Muscle of leg (tissue), 11 donors: ENCODE data around the gene ASPN. TPM values are rescaled to one million over a fixed set of nuclear protein-coding genes. Genes with fewer than 3 reads are reported as not detected.
A peak's percentile ranks its signal among the peaks of the same experiment; 100 is the strongest.

Source experiments
- DNase-seq: peaks from one replicate; pipeline ENCODE4 v3.0.0; 2013
- H3K27ac ChIP-seq: one replicate; pipeline ENCODE4 v1.5.1; 2013; ENCODE audit warnings: mild to moderate bottlenecking, low read length, control low read depth
- H3K27me3 ChIP-seq: one replicate; pipeline ENCODE4 v1.6.1; 2013; ENCODE audit warnings: low read length; ENCODE audit not compliant: control insufficient read depth, insufficient read depth
- H3K36me3 ChIP-seq: one replicate; pipeline ENCODE4 v1.6.1; 2013; ENCODE audit warnings: low read length; ENCODE audit not compliant: control insufficient read depth, insufficient read depth
- H3K4me1 ChIP-seq: one replicate; pipeline ENCODE4 v1.6.1; 2013; ENCODE audit warnings: low read length; ENCODE audit not compliant: control insufficient read depth, insufficient read depth
- H3K4me3 ChIP-seq: one replicate; pipeline ENCODE4 v1.5.1; 2013; ENCODE audit warnings: low read length, control low read depth
- H3K9me3 ChIP-seq: replicated peaks from 2 replicates; pipeline ENCODE4 v1.6.1; 2013; ENCODE audit warnings: low read depth, low read length; ENCODE audit not compliant: control insufficient read depth
- WGBS: methylation state at CpG from one replicate; pipeline ENCODE4 v1.1.5; 2013; ENCODE audit warnings: missing lambda C conversion rate; ENCODE audit not compliant: insufficient coverage; 5-methylcytosine and 5-hydroxymethylcytosine counted together
- polyA plus RNA-seq, 8 donors: library from polyadenylated mRNA; unstranded; fragments of 120-200 nt; gene quantifications; one replicate each; pipeline versions ENCODE4 v1.2.1 to v1.2.3, GENCODE V29; 2013; ENCODE audit warnings: inconsistent platforms in 1 of 8, low replicate concordance in 1 of 8; ENCODE audit not compliant: insufficient read length in 8 of 8, insufficient read depth in 1 of 8
- total RNA-seq: library from RNA; stranded (reverse); fragments of 120-200 nt; gene quantifications from one replicate; pipeline ENCODE4 v1.2.4, GENCODE V29; 2013

The ASPN gene
- total and polyA plus RNA-seq, 9 donors = 147 to 546 (median 259) TPM

DNA sequence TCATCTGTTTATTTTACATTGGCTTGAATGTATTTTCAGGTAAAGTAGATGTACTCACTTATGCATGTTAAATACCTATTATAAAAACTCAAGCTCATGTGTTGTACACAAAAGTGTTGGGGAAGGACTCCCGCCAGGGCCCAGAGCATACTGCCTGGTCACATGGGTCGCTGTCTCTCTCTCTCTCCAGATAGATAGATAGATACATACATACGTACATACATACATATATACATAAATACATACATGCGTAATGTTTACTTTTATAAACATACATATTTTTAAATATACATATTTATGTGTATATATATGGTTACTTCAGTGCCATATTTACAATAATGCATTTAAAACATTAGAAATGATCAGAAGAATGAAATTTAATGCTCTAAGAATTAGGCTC lies 24.7 kb downstream of the ASPN start:
- DNase-seq = no peak
- no peak overlapping the region for H3K27ac ChIP-seq
- no peaks in the 10 kb centered on the region for H3K36me3 ChIP-seq
- no peaks in the 10 kb centered on the region for H3K27me3 ChIP-seq
- no peaks in the 10 kb centered on the region for H3K9me3 ChIP-seq
- H3K4me3 ChIP-seq = no peak overlapping the region
- no CpG with 5 or more reads among the region's 4 CpGs for WGBS
- no peaks in the 10 kb centered on the region for H3K4me1 ChIP-seq

DNA sequence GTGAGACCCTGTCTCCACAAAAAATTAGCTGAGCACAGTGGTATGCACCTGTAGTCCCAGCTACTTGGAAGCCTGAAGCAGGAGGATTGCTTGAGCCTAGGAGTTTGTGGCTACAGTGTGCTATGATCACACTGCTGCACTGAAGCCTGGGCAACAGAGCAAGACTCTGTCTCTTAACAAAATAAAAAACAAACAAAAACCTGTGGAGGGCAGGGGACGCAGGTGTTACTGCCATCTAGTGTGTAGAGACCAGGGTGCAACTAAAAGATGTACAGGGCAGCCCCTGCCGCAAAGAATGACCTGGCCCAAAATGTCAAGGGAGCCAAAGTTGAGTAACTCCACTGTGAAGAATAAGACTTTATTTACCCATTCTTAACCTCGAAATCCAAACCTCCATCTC lies 27.1 kb downstream of the ASPN start:
- Histone ChIP-seq H3K27me3 (no peaks in the 10 kb centered on the region), H3K4me3 (no peak overlapping the region), H3K4me1 (no peaks in the 10 kb centered on the region), H3K36me3 (no peaks in the 10 kb centered on the region), H3K9me3 (no peaks in the 10 kb centered on the region), H3K27ac (no peak overlapping the region)
- 80% methylated on average over 1 of the region's 3 CpGs for WGBS
- no peak for DNase-seq

DNA sequence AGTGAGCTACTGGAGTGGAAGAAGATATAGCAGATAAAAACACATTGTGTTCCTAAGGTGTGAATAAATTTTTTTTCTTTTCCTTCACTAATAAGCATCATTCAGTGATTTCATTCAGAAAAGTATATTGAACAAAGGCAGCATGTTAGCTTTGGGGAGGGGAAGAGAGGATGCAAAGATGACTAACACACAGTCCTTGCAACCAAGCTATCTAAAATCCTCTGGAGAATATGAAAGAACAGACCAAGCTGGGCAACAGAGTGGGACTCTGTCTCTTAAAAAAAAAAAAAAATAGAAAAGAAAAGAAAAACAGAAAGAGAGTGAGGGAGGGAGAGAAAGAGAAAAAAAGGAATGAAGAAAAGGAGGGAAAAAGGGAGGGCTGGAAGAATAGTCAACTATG lies 35.8 kb downstream of the ASPN start:
- Histone ChIP-seq H3K36me3 (no peaks in the 10 kb centered on the region), H3K27ac (no peak overlapping the region), H3K4me1 (no peaks in the 10 kb centered on the region), H3K4me3 (no peak overlapping the region), H3K27me3 (no peaks in the 10 kb centered on the region), H3K9me3 (no peaks in the 10 kb centered on the region)
- no peak for DNase-seq

DNA sequence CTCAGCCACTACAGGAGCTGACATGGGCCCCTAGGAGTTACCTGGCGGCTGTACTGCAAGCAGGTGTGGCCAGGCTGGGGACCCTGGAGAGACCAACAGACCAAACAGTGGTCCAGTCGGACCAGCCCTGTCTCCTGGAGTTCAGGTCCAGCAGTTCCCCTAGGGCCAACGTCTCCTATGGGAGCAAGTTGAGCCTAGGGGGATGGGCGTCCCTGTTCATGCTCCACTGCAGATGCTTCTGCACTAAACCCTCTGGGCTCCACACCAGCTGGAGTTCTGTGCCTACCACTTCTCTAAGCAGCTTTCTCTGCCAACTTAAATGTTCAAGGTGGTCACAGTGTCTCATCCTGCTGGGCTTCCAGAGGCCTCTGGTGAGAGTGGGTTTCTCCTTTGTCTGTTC lies 37.5 kb downstream of the ASPN start:
- Histone ChIP-seq H3K36me3 (no peaks in the 10 kb centered on the region), H3K27me3 (no peaks in the 10 kb centered on the region), H3K27ac (no peak overlapping the region), H3K4me1 (no peaks in the 10 kb centered on the region), H3K4me3 (no peak overlapping the region), H3K9me3 (no peaks in the 10 kb centered on the region)
- 79% methylated on average over 4 of the region's 4 CpGs for WGBS
- DNase-seq = no peak

DNA sequence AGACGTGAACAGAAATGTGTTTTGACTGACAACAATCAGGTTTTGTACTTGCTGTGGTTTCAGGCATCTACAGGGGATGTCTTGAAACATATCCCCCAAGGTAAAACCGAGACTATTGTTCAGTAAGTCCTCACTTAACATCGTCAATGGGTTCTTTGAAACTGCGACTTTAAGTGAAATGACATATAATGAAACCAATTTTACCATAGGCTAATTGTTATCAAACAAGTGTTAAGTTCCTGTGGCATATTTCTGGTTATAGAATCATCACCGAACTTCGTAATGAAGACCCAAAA lies 41.6 kb downstream of the ASPN start:
- no peak for DNase-seq
- H3K36me3 ChIP-seq = no peaks in the 10 kb centered on the region
- H3K27me3 ChIP-seq = no peaks in the 10 kb centered on the region
- no peak overlapping the region for H3K4me3 ChIP-seq
- no peak overlapping the region for H3K27ac ChIP-seq
- H3K4me1 ChIP-seq = no peaks in the 10 kb centered on the region
- WGBS = no CpG with 5 or more reads among the region's 6 CpGs
- no peaks in the 10 kb centered on the region for H3K9me3 ChIP-seq

DNA sequence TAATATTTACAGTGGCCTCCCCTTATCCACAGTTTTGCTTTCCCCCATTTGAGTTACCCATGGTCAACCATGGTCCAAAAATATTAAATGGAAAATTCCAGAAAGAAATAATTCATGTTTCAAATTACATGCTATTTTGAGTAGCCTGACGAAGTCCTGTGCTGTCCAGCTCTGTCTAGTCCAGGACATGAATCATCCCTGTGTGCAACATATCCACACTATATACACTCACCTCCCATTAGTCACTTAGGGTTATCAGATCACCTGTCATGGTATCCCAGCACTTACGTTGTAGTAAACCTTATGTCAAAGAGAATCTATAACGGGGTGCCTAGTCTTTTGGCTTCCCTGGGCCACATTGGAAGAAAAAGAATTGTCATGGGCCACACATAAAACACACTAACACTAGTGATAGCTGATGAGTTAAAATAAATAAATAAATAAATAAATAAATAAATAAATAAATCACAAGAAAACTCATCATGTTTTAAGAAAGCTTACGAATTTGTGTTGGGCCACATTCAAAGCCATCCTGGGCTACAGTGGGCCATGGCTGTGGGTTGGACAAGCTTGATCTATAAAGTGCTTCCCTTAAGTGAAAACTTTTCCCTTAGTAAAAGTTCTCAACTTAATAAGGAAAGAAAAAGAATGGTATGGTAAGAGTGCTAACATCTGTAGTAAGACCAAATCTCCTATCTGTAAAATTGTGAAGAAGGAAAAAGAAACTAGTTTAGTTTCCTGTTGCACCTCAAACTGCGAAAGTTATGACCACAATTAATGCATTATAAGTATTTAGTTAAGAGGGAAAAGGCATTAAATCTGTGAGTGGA lies 42.2 kb downstream of the ASPN start:
- 67% methylated on average over 1 of the region's 5 CpGs for WGBS
- Histone ChIP-seq H3K27me3 (no peaks in the 10 kb centered on the region), H3K9me3 (no peaks in the 10 kb centered on the region), H3K4me1 (no peaks in the 10 kb centered on the region), H3K27ac (no peak overlapping the region), H3K36me3 (no peaks in the 10 kb centered on the region), H3K4me3 (no peak overlapping the region)
- DNase-seq = peak; percentile 51

DNA sequence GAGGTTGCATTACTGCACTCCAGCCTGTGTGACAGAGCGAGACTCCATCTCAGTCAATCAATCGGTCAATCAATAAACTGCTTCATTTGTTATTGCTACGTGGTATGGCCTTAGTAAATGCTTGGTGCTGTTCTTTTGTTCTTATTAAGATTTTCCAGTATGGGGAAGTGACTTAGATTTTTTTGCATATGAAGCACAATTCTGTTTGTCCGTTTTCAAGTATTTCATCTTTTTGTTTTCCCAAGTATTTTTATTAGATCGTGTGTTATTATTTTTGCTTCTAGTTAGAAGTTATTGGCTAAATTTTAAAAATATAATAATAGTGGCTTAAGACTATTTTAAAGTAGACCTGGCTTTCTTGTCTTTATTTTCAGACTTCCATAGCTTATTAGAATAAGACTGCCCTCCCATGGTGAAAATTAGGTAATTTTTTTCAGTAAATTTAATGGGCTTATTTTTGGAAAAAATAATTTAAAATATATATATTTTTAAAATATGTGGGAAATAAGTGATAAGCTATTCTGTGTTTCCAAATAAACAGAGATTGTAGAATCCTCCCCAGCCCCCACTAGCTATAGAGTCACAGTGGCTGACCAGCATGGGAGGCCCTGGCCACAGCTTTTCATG lies 43.3 kb downstream of the ASPN start:
- no peak overlapping the region for H3K4me3 ChIP-seq

DNA sequence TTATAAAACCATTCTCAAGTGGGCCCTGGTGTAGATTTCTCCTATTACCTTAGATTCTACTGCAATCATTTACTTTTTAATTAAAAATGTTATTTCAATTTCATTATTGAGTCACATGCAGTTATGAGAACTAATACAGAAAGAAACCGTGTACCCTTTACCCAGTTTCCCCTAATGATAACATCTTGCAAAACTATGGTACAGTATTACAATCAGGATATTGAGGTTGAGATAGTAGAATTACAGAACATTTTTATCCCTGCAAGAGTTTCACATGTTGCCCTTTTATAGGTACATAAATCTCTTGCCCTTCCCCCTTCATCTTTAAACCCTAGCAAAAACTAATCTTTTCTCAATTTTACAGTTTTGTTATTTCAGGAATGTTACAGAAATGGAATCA lies 47.0 kb downstream of the ASPN start:
- no CpG with 5 or more reads among the region's 1 CpG for WGBS
- no peak overlapping the region for H3K27ac ChIP-seq
- H3K9me3 ChIP-seq = no peaks in the 10 kb centered on the region

More for the DNA sequence above, 43.3 kb downstream of the ASPN start:
- H3K27ac ChIP-seq = no peak overlapping the region
- WGBS = no CpG with 5 or more reads among the region's 5 CpGs
- no peaks in the 10 kb centered on the region for H3K9me3 ChIP-seq
- H3K36me3 ChIP-seq = no peaks in the 10 kb centered on the region
- no peaks in the 10 kb centered on the region for H3K4me1 ChIP-seq
- H3K27me3 ChIP-seq = no peaks in the 10 kb centered on the region
- peak; percentile 69 for DNase-seq

DNA sequence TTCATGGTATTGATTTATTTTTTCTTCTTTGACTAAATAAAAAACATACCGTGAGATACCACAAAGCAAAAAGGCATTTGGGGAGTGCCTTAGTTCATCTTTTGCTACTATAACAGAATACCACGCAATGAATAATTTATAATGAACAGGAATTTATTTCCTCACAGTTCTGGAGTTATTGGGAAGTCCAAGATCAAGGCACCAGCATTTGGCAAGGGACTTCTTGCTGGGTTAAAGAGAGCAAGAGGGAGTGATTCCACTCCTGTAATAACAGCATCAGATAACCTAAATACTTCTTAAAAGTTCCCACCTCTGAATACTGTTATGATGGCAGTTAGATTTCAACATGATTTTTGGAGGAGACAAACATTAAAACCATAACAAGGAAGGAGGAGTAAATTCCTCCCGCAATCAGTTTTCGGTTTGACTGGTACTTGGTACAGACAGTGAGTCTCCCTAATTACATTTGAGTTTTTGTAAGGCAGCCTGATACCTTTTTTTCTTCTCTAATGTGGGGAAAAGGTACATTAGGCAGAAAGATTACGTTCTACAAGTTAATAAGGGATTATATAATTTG lies 49.2 kb downstream of the ASPN start:
- H3K4me1 ChIP-seq = no peaks in the 10 kb centered on the region
- H3K9me3 ChIP-seq = no peaks in the 10 kb centered on the region
- no peak overlapping the region for H3K27ac ChIP-seq
- no peak for DNase-seq
- no peak overlapping the region for H3K4me3 ChIP-seq
- no peaks in the 10 kb centered on the region for H3K27me3 ChIP-seq
- no CpG with 5 or more reads among the region's 5 CpGs for WGBS
- H3K36me3 ChIP-seq = no peaks in the 10 kb centered on the region

More for the DNA sequence above, 47.0 kb downstream of the ASPN start:
- no peaks in the 10 kb centered on the region for H3K4me1 ChIP-seq
- H3K36me3 ChIP-seq = no peaks in the 10 kb centered on the region
- no peaks in the 10 kb centered on the region for H3K27me3 ChIP-seq
- DNase-seq = no peak
- no peak overlapping the region for H3K4me3 ChIP-seq

DNA sequence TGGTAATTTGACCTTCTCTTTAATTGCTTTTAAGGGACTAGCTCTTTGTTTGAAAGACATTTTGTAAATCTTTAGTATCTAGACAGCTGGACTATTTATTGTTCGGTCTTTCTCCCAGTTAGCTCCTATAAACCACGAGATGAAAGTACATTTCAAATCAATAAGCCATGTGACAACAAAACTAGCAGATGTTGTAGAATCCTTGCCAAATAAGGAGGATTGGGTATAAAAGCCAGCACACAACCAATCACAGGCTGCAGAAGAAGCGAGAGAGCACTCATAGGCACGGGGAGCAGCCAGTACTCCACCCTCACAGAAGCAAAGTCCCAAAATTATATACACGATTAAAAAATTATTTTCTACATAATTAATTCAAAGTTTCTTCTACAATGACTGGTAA lies 50.0 kb downstream of the ASPN start:
- no peaks in the 10 kb centered on the region for H3K4me1 ChIP-seq
- H3K27ac ChIP-seq = peak overlapping the region; percentile 13
- H3K9me3 ChIP-seq = no peaks in the 10 kb centered on the region
- H3K4me3 ChIP-seq = no peak overlapping the region
- H3K27me3 ChIP-seq = no peaks in the 10 kb centered on the region
- no peaks in the 10 kb centered on the region for H3K36me3 ChIP-seq
- DNase-seq = peak; percentile 90
- no CpG with 5 or more reads among the region's 5 CpGs for WGBS
